ENCODE results near the gene LFNG.
A peak's percentile ranks its signal among the peaks of the same experiment; 100 is the strongest.

The LFNG gene

DNA sequence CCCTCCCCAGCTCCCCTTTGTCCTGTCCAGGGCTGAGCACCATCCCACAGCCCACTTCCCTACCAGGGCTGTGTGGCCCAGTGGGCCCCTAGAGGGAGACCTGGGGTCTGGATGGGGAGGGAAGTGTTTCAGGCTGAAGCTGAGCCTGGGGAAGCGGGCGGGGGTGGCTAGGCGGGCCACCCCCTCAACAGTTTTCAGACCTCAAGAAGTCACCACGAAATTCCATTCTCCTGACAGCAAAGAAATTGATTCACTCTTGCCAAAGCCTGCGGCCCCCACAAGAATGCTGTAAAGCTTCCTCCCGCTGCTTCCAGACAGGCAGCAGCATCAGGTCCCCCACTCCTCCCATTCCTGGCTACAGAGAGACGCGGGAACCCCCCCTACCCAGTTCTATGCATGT, 2.5 kb upstream of the LFNG start:
- no peak for DNase-seq (ENCODE audit: low read depth, low spot score)

DNA sequence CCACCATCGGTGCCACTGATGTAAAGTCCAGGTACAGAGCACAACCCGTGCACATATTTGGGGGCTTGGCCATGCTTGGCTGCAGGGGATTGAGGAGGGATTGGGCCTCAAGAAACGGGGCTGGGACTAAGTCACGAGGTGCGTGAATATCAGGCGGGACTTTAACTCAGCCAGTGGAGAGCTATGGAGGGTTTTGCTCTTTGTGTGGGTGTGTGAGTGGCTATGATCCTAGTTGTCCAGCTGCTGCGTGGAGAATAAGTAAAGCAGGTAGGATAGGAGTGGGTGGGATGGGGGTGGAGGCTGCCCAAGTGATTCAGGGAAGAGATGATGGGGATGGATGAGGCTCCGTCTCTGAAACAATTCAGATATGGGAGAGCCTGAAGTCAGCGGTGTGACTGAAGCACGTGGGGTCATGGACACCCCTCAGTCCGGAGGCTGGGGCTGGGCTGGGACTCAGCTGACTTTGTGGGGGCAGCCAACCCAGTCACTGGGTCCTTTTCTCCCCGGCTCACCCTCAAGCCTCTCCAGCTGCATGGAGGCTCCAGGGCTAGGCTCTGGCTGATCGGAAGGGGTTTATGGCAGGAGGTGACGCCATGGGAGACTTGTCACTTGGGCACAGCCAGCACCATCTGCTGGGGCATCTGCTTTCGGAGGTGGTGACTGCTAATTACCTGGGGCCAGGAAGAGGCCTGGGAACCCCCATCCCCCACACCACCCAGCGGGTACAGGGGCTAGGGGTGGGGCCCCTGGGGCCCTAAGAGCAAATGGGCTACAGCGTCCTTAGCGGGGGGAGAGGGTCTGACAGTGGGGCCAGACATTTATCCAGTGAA, 1.7 kb upstream of the LFNG start:
- no peak for DNase-seq (ENCODE audit: low read depth, low spot score)

DNA sequence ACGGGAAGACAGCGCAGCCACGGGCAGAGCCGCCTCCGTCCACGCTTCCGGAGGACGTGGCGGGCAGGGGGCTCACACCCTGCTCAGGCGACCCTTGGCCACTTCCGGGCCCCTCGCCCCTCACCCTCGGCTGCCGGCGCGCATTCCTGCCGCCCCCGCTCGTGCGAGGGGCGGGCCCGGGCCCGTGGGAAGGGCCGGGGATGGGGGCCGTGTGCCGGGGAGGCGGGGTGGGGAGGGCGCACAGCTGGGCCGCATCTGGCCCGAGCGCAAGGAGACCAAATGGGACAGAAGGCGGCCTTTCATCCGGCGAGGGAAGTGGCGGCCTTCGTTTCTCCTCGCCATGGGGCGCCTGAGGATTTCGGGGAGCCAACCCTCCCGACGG, 846 bp upstream of the LFNG start:
- no peak for DNase-seq (ENCODE audit: low read depth, low spot score)

DNA sequence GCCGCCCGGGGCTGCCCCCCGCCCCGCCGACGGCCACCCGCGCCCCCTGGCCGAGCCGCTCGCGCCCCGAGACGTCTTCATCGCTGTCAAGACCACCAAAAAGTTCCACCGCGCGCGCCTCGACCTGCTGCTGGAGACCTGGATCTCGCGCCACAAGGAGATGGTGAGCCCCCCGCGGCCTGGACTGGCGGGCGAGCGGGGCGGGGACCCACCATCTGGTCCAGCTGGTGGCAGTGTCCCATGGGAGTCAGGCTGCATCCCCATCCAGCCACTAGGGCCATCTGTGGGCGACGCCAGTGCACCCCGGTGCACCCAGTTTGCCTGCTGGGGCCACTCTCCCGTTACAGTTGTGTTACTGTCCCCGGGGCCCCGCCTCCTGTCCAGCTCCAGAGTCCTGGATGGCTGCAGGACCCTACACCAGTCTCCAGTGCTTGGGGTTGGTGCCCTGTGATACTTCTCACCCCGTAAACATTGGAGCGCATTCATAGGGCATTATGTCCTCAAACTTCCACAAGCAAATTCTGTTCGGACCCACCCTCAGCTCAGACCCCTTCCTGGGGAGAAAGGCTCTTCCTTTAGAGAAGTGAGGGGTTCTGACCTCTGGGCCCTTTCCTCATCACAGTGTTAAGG, 672 bp downstream of the LFNG start:
- no peak for DNase-seq (ENCODE audit: low read depth, low spot score)

DNA sequence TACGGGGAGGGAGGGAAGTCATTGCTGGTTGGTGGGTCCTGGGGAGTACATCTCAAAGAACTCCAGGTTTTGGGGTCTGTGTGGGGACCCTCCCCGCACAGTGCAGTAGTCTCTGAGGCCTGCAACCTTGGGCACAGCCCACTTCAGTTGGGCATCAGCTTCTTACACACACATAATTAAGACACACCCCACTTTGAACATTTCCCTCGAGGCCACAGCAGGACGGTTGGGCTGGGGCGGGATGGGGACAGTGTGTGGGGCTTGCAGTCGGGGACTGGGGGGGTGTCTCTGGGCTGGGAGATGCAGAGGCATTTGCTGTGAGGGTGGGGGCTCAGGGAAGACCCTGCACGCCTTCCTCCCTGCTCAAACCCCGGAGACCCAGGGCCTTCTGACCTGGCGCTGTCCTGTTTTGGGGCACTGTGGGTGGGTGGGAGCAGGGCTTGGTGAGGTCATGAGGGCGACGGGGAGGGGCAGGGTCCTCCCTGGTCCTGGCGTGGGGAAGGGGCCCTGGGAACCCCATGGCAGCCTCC, 1.3 kb downstream of the LFNG start:
- DNase-seq (ENCODE audit: low read depth, low spot score): no peak

DNA sequence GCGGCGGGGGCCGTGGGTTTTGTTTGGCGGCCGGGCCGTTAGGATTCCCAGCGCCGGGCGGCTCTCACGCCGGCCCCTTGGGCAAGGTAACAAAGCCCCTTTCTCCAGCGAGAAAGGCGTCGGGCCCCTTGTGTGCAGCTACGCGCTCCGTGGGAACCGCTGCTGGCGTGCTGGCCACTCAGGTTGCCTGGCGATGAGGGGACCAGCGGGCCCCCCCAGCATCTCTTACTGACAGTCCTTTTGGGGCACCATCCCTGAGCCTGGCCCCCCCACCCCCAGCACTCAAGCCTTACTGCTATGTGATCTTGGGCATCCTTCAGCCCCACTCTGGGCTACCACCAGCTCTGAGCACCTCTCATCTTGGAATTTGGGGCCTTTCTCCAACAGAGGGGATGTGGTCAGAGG, 1.8 kb downstream of the LFNG start:
- DNase-seq (ENCODE audit: low read depth, low spot score): no peak

DNA sequence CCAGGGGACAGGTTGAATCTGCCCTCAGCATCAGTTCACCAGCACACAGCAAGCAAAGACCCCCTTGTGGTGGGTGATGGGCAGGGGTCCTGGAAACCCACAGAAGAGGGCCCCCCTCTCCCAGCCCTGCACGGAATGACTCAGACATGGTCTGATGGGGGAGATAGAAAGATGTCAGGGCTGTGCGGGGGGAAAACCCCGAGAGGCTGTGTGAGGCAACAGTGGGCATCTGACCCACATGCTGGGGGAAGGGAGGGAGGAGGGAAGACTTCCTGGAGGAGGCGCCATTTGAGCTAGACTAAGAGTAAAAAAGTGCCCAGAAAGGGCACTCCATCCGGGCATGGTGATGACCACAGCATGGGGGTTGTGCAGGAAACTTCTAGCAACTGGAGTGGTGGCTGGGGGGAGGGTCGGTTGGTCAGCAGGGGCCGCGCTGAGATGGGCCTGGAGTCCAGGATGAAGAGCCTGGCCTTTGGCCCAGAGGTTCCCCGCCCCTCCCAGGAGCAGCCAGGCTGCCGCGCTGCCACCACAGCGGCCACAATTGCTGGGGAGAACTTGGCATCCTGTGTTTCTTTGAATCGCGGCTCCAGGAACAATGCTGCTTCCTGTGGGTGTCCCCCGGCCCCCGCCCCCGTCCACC, 2.5 kb downstream of the LFNG start:
- DNase-seq (ENCODE audit: low read depth, low spot score): peak; percentile 50

DNA sequence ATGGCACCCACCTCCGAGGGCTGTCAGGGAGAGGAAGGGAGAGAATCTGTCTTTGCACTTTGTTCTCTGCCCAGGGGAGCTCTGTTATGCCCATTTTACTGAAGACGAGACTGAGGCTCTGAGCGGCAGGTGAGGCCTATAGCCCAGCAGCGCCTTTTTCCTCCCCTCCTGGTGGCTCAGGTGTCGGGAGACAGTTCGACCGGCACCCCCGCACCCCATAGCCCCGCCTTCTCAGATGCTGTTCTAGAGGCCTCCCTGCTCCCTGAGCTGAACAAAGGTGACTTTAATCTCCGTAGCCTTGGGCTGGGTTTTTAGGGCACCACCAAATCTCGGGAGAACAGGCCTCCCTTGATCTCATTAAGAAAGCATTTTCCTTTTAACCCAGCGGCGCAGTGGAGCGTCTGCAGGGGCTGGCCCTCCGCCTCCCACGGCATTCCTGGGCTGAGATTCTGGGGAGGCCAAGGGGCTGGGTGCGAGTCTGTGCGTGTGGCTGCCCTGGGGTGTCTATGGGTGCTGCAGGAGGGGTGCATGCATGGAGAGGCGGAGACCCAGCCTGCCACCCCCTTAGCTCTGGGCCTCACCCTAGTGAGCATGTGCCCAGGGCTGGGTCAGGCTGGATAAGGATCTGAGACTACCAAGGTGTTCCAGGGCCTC, 3.3 kb downstream of the LFNG start:
- no peak for DNase-seq (ENCODE audit: low read depth, low spot score)

DNA sequence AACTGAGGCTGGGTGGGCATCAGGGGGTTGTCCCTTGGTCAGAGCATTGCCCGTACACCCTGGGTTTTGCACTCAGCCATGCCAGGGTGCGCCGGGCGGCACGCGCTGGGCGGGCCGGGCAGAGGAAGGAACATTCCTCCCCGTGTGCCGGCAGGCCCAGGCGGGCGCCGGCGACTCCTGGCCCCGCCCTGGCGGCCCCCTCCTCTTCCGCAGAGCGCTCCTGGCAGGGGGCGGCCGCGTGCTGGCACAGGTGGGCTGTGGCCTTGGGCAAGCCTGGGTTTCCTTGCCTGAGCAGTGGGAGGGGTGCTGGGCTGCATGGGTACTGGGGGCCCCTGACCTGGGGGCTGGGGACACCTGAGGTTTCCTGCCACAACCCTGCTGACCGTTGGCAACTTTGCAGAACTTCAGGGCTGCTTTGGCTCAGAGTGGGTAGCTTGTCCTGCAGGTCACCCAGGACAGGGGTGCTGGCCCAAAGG, 3.9 kb downstream of the LFNG start:
- DNase-seq (ENCODE audit: low read depth, low spot score): no peak

DNA sequence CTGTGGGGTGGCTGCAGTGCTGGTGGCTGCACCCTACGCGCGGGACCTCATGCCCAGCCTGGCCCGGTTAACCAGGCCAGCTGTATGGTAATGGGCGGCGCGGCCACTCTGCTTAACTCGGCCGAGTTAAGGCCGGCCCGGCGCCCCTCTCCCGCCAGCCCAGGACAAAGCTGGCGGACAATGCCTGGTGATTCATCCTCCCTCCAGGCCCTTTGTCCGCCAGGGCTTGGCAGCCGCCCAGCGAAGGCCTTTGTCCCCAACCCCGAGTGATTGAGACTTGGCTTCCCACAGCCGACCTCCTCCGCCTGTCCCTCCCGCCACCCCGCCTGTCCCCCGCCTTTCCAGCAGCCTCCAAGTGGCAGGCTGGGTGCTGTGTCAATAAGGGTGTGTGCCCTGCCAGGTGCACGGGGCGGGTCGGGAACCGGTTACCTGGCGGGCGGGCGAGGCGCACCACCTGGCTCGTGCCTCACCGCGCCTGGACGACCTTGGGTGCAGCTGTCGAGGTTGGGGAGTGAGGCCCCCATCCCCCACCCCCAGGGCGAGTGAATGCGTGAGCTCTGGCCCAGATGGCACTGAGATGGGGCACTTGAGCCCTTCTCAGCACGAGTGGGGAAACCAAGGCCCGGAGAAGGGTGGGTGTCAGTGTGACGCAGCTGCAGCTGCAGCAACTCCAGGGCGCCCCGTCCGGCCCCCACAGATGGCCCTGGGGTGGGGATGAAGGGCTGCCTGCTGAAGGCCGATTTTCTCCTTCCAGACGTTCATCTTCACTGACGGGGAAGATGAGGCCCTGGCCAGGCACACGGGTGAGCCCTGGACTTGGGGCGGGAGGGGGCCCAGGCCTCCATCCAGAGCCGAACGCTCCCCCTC, 4.6 kb downstream of the LFNG start:
- DNase-seq (ENCODE audit: low read depth, low spot score): no peak

DNA sequence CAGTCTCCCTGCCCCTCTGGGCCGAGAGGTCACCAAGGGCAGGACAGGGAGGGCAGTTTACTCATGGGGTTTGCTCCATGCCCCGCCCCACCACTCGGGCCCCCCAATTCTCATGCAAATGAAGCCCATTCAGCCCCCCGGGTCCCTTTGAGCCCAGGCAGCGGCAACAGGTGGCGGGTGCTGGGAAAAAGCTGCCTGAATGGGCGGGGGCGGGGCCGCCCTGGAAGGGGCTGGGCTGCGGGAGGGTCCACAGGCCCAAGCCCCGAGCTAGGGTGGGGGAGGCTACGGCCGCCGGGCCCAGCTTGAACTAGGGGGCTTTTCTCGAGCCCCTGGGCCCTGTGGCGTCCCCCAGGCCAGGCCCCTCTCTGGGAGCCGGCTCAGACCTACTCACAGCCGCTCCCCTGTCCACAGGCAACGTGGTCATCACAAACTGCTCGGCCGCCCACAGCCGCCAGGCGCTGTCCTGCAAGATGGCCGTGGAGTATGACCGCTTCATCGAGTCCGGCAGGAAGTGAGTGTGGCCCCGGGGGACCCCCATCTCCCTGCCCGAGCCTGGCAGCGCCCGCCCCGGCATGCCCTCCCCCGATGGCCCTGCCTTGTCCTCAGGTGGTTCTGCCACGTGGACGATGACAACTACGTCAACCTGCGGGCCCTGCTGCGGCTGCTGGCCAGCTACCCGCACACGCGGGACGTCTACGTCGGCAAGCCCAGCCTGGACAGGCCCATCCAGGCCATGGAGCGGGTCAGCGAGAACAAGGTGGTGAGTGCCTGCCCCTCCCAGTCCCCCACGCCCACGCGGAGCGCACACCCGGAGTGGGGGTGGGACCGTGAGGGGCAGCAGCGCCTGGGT, 5.5 kb downstream of the LFNG start:
- DNase-seq (ENCODE audit: low read depth, low spot score): no peak

DNA sequence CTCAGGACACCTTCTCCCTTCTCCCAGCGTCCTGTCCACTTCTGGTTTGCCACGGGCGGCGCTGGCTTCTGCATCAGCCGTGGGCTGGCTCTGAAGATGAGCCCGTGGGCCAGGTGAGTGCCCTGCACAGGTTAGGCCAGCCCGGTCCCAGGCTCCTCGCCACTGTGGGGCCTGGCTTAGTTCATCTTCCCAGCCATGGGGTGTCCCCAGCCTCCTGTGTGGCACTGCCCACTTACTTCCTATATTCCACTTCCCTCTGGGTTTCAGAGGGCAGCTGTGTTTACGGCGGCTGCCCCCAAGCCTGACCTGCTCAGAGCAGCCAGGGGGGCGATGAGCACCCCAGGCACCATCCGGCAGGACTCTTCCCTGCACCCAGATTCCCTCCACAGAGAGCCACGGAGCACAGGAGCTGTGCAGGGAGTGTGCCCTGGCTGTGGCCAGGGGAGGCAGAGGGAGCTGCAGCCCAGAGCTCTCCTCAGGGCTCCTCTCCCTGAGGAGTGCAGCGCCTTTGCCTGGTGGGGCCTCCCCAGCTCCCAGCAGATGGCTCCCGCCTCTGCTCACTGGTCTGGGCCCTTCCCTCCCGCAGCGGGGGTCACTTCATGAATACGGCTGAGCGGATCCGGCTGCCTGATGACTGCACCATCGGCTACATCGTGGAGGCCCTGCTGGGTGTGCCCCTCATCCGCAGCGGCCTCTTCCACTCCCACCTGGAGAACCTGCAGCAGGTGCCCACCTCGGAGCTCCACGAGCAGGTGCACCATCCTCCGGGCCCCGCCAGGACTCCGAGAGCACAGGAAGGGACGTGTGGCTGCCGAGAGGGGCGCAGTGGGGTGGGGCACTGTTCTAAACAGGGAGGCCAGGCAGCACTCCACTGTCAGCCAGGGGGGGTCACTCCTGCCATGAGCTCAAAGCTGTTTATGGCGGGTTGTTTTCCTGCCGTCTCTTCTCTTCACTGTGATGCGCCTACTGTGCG, 6.4 kb downstream of the LFNG start:
- DNase-seq (ENCODE audit: low read depth, low spot score): no peak

DNA sequence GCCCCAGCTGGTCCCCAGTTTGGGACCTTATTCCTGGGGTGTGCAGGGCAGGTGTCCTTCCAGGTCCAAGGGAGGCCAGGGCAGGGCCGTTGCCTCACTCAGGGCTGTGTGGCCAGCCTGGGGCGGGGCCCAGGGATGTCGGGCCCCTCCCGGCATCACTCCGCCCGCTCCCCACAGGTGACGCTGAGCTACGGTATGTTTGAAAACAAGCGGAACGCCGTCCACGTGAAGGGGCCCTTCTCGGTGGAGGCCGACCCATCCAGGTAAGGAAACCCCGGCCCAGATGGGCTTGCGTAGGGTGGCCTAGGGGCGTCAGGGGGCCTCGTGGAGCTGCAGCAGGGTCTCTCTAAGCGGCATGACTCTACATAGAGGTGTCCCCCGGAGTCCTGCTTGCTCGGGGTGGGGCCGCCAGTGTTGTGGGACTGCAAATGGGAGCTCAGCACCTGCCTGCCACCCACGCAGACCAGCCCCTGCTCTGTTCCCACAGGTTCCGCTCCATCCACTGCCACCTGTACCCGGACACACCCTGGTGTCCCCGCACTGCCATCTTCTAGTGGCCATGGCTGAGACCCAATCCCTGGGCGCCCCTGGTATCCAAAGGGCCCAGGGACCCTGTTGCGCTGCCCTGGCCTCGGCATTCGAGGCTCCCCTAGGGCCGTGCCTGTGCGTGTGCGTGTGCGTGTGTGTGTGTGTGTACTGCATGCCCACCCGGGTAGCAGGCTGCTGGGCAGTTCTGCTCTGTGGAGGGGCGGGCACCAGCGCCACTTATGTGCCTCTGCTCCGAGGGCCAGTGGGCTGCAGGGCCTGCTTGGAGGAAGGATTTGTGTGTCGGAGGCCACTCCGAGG, 7.3 kb downstream of the LFNG start:
- DNase-seq (ENCODE audit: low read depth, low spot score): no peak

DNA sequence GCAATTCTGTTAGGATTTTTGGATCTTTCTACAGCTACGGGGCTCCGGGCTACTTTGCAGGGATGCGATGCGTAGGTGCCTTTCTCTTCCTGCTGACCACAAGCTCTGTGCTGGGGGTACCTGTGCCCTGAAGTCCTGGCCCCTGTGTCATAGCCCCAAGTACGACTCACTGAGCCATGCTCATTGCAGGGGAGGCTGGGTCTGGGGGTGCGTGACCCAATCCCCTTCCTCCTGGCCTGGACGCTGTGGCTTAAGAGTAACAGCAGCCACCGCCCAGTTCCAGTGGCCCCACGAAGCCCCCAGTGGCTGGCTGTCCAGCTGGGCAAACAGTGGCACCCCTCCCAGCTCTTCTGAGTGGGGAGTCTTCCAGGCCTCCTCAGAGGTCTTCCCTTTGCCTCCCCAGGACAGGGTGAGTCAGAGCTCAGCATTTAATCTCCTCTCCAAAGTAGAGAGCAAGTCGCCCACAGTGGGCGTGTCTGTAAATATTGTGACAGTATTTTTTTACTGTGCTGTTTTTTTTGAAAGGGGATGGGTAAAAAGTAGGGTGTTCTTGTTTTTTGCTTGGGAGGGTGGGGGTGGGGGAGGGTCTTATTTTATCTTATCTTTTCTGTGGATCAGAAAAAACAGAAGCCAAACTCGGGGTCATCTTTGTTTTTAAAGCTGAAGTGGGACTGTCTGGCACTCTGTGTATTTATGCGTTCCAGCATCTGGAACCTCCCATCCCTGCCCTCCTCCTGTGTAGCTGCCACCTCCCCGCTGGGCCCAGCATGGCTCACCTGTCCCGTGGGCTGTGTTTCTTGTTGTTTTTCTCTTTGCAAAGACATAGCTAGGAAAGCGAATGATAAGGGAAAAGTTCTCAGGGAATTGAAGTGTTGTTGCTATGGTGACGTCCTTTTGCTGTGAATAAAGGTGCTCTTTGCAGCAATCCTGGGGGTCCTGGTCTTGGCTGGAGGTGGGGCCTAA, 8.2 kb downstream of the LFNG start:
- no peak for DNase-seq (ENCODE audit: low read depth, low spot score)

DNA sequence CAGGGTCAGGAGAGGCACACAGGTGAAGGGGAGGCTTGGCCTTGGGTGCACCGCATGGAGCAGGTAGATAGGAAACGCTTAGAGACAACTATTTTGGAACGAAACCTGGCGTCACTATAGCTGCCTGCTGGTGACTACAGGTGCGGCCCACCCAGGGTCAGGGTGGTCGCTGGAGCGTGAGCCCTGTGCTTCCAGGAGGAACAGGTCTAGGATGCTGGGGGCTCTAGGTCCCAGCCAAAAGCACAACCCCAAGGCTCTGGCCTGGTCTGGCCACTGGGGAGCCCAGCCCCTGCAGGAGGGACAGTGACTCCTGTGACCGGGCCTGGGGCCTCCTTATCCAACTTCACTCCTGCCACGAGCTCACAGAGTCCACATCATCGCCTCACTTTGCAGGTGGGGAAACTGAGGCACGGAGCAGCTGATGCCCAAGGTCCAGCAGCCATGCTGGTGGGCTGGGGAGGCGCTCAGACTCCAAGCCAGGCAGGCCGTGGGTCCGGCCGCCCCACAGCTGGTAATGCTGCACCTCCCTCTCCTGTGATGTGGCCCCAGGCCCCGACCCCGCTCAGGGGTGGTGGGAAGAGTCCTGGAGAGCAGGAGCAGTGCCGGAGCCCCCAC, 9.0 kb downstream of the LFNG start:
- no peak for DNase-seq (ENCODE audit: low read depth, low spot score)
